ENCODE data around the gene MAB21L4. TPM values are rescaled to one million over a fixed set of nuclear protein-coding genes. Genes with fewer than 3 reads are reported as not detected.

MAB21L4 gene
- total RNA-seq, 1 experiment from 2014 or later, result 0.15 TPM

DNA sequence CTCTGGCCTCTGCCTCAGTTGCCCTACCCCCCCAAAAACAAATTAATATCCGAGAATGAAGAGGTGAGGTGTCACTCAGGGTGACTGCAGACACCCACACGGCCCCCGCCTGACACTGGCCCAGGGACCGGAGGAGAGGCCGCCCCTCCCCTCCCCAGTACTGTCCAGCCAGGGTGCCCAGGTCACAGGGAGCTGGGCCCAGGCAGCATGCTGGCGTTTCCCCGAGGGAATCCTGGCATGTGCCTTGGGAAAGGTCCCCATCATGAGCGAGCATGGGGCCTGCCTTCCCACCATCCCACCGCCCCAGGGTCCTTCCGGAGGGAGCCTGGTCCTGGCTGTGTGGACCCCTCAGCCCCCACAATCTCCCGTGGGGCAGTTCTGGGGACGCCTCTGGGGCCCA is 3.0 kb downstream of the MAB21L4 start:
- H3K18ac ChIP-seq (ENCODE audit: insufficient read length, low read depth, low read length), result no peak overlapping the region
- H4K5ac ChIP-seq (ENCODE audit: insufficient read length, low read depth, low read length), result no peak overlapping the region
- no peak overlapping the region for H2BK120ac ChIP-seq (ENCODE audit: low read depth, low read length, poor library complexity, severe bottlenecking)
- H3K9me3 ChIP-seq (ENCODE audit: control insufficient read depth, low read depth, low read length), result no peaks in the 10 kb centered on the region
- peaks cover 2 to 12% of the 10 kb centered on the region in 2 experiments for H3K4me1 Mint-ChIP-seq
- H3K27me3 Mint-ChIP-seq (ENCODE audit: low read depth), result no peaks in the 10 kb centered on the region
- no peak overlapping the region for H2AFZ ChIP-seq (ENCODE audit: low read length)
- TF ChIP-seq, protein P1, sequence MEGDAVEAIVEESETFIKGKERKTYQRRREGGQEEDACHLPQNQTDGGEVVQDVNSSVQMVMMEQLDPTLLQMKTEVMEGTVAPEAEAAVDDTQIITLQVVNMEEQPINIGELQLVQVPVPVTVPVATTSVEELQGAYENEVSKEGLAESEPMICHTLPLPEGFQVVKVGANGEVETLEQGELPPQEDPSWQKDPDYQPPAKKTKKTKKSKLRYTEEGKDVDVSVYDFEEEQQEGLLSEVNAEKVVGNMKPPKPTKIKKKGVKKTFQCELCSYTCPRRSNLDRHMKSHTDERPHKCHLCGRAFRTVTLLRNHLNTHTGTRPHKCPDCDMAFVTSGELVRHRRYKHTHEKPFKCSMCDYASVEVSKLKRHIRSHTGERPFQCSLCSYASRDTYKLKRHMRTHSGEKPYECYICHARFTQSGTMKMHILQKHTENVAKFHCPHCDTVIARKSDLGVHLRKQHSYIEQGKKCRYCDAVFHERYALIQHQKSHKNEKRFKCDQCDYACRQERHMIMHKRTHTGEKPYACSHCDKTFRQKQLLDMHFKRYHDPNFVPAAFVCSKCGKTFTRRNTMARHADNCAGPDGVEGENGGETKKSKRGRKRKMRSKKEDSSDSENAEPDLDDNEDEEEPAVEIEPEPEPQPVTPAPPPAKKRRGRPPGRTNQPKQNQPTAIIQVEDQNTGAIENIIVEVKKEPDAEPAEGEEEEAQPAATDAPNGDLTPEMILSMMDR (conservative IDR thresholded peaks at IDR 0.05), result no peak
- WGBS (ENCODE audit: extremely low coverage, insufficient read length, low lambda C conversion rate), result no CpG with 5 or more reads among the region's 12 CpGs
- no peaks in the 10 kb centered on the region for H3K79me2 ChIP-seq (ENCODE audit: insufficient read depth, low read length)
- H2BK12ac ChIP-seq (ENCODE audit: insufficient read length, low read depth, low read length), result no peak overlapping the region
- DNase-seq, result no peak
- H2BK5ac ChIP-seq (ENCODE audit: insufficient read length, low read length), result no peak overlapping the region
- no peaks in the 10 kb centered on the region for H4K20me1 ChIP-seq (ENCODE audit: control insufficient read depth, insufficient read depth, insufficient read length)
- no peak overlapping the region for H4K91ac ChIP-seq (ENCODE audit: insufficient read length, low read depth, low read length)
- H3K27ac Mint-ChIP-seq, result no peak overlapping the region
- no peaks in the 10 kb centered on the region for H3K36me3 Mint-ChIP-seq (ENCODE audit: insufficient read depth in 1 of 3, low read depth in 3 of 3)
- no peak overlapping the region for H4K8ac ChIP-seq (replicated peaks; ENCODE audit: insufficient read length, low read depth, low read length)
- H3K23ac ChIP-seq (ENCODE audit: insufficient read length, low read depth, low read length), result no peak overlapping the region
- no peaks in the 10 kb centered on the region for H3K79me1 ChIP-seq (ENCODE audit: insufficient read depth, low read depth, low read length, poor library complexity, severe bottlenecking)
- H3K23me2 ChIP-seq (ENCODE audit: insufficient read length, low read depth, low read length, poor library complexity, severe bottlenecking), result no peaks in the 10 kb centered on the region
- no peaks in the 10 kb centered on the region for H3K27me3 ChIP-seq (ENCODE audit: insufficient read depth, low read length)
- H2AK5ac ChIP-seq (ENCODE audit: insufficient read length, low read length), result no peak overlapping the region
- H3K4me3 Mint-ChIP-seq, result no peak overlapping the region
- no peaks in the 10 kb centered on the region for H3K4me1 ChIP-seq (ENCODE audit: insufficient read depth, low read length)
- no peak overlapping the region for H3K27ac ChIP-seq (ENCODE audit: insufficient read length, low read depth, low read length)
- H3K14ac ChIP-seq (ENCODE audit: insufficient read depth, low read length), result no peak overlapping the region; the same call in 1 of the 2 replicates
- H3K9me3 Mint-ChIP-seq, result no peaks in the 10 kb centered on the region
- no peak overlapping the region for H3K56ac ChIP-seq (ENCODE audit: insufficient read length, low read depth, low read length)
- no peak overlapping the region for H3T11ph ChIP-seq (ENCODE audit: low read length)
- H2BK15ac ChIP-seq (ENCODE audit: low read depth, low read length), result no peak overlapping the region
- no peak overlapping the region for H3K4ac ChIP-seq (ENCODE audit: low read depth, low read length)
- H3K9ac ChIP-seq (ENCODE audit: extremely low read depth, insufficient read length, low read length), result no peak overlapping the region
- no peak overlapping the region for H3K4me2 ChIP-seq (ENCODE audit: insufficient read depth, insufficient read length, low read length)
- no peak overlapping the region for H2BK20ac ChIP-seq (ENCODE audit: low read depth, low read length, poor library complexity, severe bottlenecking)

Measured in H9 (cell line).